HG03520 (cell line): Measurements from ENCODE around the gene PCDHA11.
"Not testable (repeated sequence)": the region's sequence is repeated elsewhere in the genome, so short reads cannot be mapped to it uniquely, and the experiment has no call there.

Experiments used
- ATAC-seq: cut with Tn5 transposase; IDR thresholded peaks from one replicate; pipeline ENCODE4 v1.9.1; 2021; ENCODE audit warnings: mild to moderate bottlenecking, moderate library complexity; ENCODE audit not compliant: unreplicated experiment

PCDHA11 gene

GRCh38 chr5:140868721-140869554, at the start of gene PCDHA11:
TSS of gene PCDHA11 (plus strand) at chr5:140868957. CDS start at chr5:140869104, 147 bp downstream.
- no peak for ATAC-seq

- no peak for ATAC-seq
These were observed 47.1 kb upstream of the PCDHA11 start, which contains the start of gene PCDHA5 for GRCh38 chr5:140821375-140822280. TSS of gene PCDHA5 (plus strand) at chr5:140821613.

- no peak for ATAC-seq
These were observed 46.5 kb upstream of the PCDHA11 start for GRCh38 chr5:140822281-140822629.

GRCh38 chr5:140822969-140823368, 45.8 kb upstream of the PCDHA11 start:
- not testable (repeated sequence) for ATAC-seq

- ATAC-seq: no peak
These were observed 45.3 kb upstream of the PCDHA11 start for GRCh38 chr5:140823475-140823874.

GRCh38 chr5:140827704-140828361, 40.9 kb upstream of the PCDHA11 start, which contains the start of gene PCDHA6:
TSS of gene PCDHA6 (plus strand) at chr5:140827960. CDS start at chr5:140828092, 132 bp downstream.
- ATAC-seq: no peak

GRCh38 chr5:140828362-140828737, 40.4 kb upstream of the PCDHA11 start:
- ATAC-seq: no peak

- not testable (repeated sequence) for ATAC-seq
These were observed 39.0 kb upstream of the PCDHA11 start for GRCh38 chr5:140829511-140830501.

GRCh38 chr5:140833993-140834392, 34.8 kb upstream of the PCDHA11 start, which contains the start of gene PCDHA7:
TSS of gene PCDHA7 (plus strand) at chr5:140834269. CDS start at chr5:140834384, 115 bp downstream.
- ATAC-seq: no peak

- not testable (repeated sequence) for ATAC-seq
These were observed 34.2 kb upstream of the PCDHA11 start for GRCh38 chr5:140834439-140835008.

GRCh38 chr5:140835622-140836510, 32.9 kb upstream of the PCDHA11 start:
- no peak for ATAC-seq

GRCh38 chr5:140840978-140841962, 27.5 kb upstream of the PCDHA11 start, which contains the start of gene PCDHA8:
TSS of gene PCDHA8 (plus strand) at chr5:140841187. CDS start at chr5:140841322, 135 bp downstream.
- no peak for ATAC-seq

- no peak for ATAC-seq
These were observed 25.7 kb upstream of the PCDHA11 start for GRCh38 chr5:140842798-140843733.

- not testable (repeated sequence) for ATAC-seq
These were observed 20.3 kb upstream of the PCDHA11 start, which contains the start of gene PCDHA9 for GRCh38 chr5:140848139-140849102. TSS of gene PCDHA9 (plus strand) at chr5:140848382. CDS start at chr5:140848496, 114 bp downstream.
